ENCODE results near the gene CDKN2B.

GRCh38 chr9:22039258-22039657 is 30.2 kb upstream of the CDKN2B start:
- TF ChIP-seq MAX (IDR thresholded peaks at IDR 0.05), result no peak
- TF ChIP-seq RAD21 (conservative IDR thresholded peaks at IDR 0.05 in 1 of 2, IDR thresholded peaks at IDR 0.05 in 1 of 2), result no peak
